ENCODE results near the gene NELFCD.
"Not testable (repeated sequence)": the region's sequence is repeated elsewhere in the genome, so short reads cannot be mapped to it uniquely, and the experiment has no call there.

Gene NELFCD

DNA sequence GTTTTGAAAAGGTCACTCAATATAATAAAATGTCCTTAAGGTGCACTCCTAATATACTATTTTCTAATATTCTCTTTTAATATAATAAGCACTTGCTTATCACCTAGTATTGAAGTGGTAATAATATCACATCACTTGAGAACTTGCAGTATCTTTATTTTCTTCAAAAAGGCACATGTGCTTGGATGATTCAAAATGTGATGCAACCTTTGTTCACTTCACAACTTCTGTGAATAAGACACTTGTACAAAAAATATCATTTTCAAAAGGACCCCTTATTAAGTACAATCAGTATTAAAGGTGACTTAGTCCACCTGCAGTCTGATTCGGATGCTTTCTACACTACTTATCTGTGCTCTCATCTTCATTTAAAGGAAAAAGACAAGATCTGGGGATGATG, 58.2 kb downstream of the NELFCD start:
- peaks cover 62% of the 10 kb centered on the region for H3K79me2 ChIP-seq (ENCODE audit: insufficient read depth, low read depth)

DNA sequence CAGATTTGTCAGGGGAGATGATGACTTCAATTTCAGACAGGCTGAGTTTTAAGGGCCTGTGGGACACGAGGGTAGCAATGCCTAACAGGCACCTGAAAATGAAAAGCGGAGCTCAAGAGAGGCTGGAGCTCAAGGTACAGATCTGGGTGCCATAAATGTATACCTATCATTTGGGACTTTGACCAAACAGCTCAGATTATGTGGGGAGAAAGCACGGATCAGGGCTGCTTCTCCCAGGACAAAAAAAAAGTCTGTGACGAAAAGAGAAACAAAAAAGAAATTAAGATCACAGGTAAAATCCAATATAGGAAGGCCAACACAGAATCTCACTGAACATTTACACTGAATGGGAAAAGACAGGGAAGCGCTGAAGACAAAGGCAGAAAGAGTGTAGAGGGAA, 59.6 kb downstream of the NELFCD start:
- Histone ChIP-seq H3K9ac (no peak overlapping the region), H3K79me2 (ENCODE audit: insufficient read depth, low read depth) (peaks cover 62% of the 10 kb centered on the region), H2AFZ (ENCODE audit: low read depth) (no peak overlapping the region), H4K20me1 (ENCODE audit: insufficient read depth) (no peaks in the 10 kb centered on the region), H3K4me1 (ENCODE audit: low read depth, poor library complexity, severe bottlenecking) (peaks cover 39% of the 10 kb centered on the region), H3K36me3 (ENCODE audit: insufficient read depth) (peaks cover 25% of the 10 kb centered on the region; the same call in 1 of the 2 replicates), H3K27me3 (ENCODE audit: insufficient read depth, low read depth) (no peaks in the 10 kb centered on the region), H3K27ac (no peak overlapping the region), H3K4me3 (IDR thresholded peaks at IDR 0.05; ENCODE audit: insufficient read depth, low read depth, low read length) (no peak overlapping the region), H3K4me2 (peak overlapping the region; percentile 19; the same call in 1 of the 2 replicates)
- TF ChIP-seq, protein P1, sequence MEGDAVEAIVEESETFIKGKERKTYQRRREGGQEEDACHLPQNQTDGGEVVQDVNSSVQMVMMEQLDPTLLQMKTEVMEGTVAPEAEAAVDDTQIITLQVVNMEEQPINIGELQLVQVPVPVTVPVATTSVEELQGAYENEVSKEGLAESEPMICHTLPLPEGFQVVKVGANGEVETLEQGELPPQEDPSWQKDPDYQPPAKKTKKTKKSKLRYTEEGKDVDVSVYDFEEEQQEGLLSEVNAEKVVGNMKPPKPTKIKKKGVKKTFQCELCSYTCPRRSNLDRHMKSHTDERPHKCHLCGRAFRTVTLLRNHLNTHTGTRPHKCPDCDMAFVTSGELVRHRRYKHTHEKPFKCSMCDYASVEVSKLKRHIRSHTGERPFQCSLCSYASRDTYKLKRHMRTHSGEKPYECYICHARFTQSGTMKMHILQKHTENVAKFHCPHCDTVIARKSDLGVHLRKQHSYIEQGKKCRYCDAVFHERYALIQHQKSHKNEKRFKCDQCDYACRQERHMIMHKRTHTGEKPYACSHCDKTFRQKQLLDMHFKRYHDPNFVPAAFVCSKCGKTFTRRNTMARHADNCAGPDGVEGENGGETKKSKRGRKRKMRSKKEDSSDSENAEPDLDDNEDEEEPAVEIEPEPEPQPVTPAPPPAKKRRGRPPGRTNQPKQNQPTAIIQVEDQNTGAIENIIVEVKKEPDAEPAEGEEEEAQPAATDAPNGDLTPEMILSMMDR (conservative IDR thresholded peaks at IDR 0.05; ENCODE audit: low read depth, low read length): no peak

More for the DNA sequence above, 58.2 kb downstream of the NELFCD start:
- Histone ChIP-seq H4K20me1 (ENCODE audit: insufficient read depth) (no peaks in the 10 kb centered on the region), H3K4me2 (no peak overlapping the region), H3K4me1 (ENCODE audit: low read depth, poor library complexity, severe bottlenecking) (peaks cover 43% of the 10 kb centered on the region), H3K27me3 (ENCODE audit: insufficient read depth, low read depth) (no peaks in the 10 kb centered on the region), H2AFZ (ENCODE audit: low read depth) (no peak overlapping the region), H3K4me3 (IDR thresholded peaks at IDR 0.05; ENCODE audit: insufficient read depth, low read depth, low read length) (no peak overlapping the region), H3K9ac (no peak overlapping the region), H3K36me3 (ENCODE audit: insufficient read depth) (peaks cover 29% of the 10 kb centered on the region; the same call in 1 of the 2 replicates), H3K27ac (no peak overlapping the region)
- TF ChIP-seq, protein P1 (conservative IDR thresholded peaks at IDR 0.05; ENCODE audit: low read depth, low read length): no peak

DNA sequence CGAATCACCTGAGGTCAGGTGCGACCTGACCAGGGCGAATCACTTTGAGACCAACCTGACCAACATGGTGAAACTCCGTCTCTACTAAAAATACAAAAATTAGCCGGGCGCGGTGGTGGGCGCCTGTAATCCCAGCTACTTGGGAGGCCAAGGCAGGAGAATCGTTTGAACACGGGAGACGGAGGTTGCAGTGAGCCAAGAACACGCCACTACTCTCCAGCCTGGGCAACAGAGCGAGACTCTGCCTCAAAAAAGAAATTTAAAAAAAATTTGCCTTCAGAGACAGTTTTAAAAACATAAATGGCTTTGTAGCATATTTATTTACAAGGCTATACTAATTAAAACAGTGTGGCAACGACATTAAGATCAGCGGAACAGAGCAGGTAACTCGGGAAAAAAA, 60.4 kb downstream of the NELFCD start:
- Histone ChIP-seq H3K79me2 (ENCODE audit: insufficient read depth, low read depth) (peaks cover 61% of the 10 kb centered on the region), H3K4me2 (peak overlapping the region; percentile 63), H3K4me1 (ENCODE audit: low read depth, poor library complexity, severe bottlenecking) (peaks cover 39% of the 10 kb centered on the region), H3K36me3 (ENCODE audit: insufficient read depth) (peaks cover 18% of the 10 kb centered on the region; the same call in 1 of the 2 replicates)
- not testable (repeated sequence) for H3K27ac ChIP-seq; H2AFZ ChIP-seq (ENCODE audit: low read depth); H3K27me3 ChIP-seq (ENCODE audit: insufficient read depth, low read depth); H4K20me1 ChIP-seq (ENCODE audit: insufficient read depth); H3K4me3 ChIP-seq (IDR thresholded peaks at IDR 0.05; ENCODE audit: insufficient read depth, low read depth, low read length); H3K9ac ChIP-seq

DNA sequence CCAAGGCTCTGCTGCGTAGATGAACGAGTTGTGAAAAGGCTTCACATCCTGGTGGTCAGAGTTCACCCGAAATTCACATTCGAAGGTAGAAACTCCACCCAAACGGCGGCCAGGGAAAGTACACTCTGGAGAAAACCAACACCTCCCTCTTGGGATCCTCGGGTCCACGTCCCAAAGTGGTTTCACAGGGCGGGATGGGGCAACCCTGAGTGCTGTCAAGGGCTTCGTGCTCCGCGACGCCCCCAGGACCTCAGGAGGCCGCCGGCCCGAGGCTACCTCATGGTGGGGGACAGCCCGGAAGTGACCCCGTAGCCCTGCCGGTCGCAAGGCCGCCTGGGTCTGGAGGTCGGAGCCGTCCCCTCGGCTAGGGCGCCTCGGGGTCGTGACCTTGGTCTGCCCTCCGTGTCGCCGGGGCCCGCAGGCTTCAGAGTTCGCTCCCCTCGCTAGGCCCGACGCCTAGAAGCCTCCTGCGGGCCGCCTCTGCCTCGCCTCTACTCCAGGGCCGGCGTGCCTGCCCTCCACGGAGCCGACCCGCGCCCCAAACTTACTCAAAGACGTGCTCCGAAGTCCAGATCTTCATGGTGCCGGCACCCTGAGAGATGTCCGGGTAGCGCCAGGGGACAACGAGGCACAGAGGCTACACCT, 61.2 kb downstream of the NELFCD start, which contains the start of gene PRELID3B:
PRELID3B (minus strand) TSS at position 636 of the 645 bp plus-strand sequence; CDS start at position 580, 56 bp downstream.
- TF ChIP-seq, protein P1 (conservative IDR thresholded peaks at IDR 0.05; ENCODE audit: low read depth, low read length): no peak
- Histone ChIP-seq H3K9ac (peak within 1 kb of the TSS; percentile 77), H4K20me1 (ENCODE audit: insufficient read depth) (no peaks in the 10 kb centered on the region), H3K36me3 (ENCODE audit: insufficient read depth) (peaks cover 10% of the 10 kb centered on the region; the same call in 1 of the 2 replicates), H3K27ac (peak within 1 kb of the TSS; percentile 64), H3K79me2 (ENCODE audit: insufficient read depth, low read depth) (peaks cover 53% of the 10 kb centered on the region), H3K4me1 (ENCODE audit: low read depth, poor library complexity, severe bottlenecking) (peaks cover 39% of the 10 kb centered on the region), H3K27me3 (ENCODE audit: insufficient read depth, low read depth) (no peaks in the 10 kb centered on the region), H3K4me2 (peak within 1 kb of the TSS; percentile 63), H2AFZ (ENCODE audit: low read depth) (peak within 1 kb of the TSS; percentile 90), H3K4me3 (IDR thresholded peaks at IDR 0.05; ENCODE audit: insufficient read depth, low read depth, low read length) (no peak within 1 kb of the TSS)

Measured in KMS-11 (cell line).